Endothelial cell (in vitro differentiated cells): ENCODE results near the gene NETO2. TPM values are rescaled to one million over a fixed set of nuclear protein-coding genes. Genes with fewer than 3 reads are reported as not detected.

Experiments used
- DNase-seq: peaks from one replicate; pipeline ENCODE4 v3.0.0; 2021; ENCODE audit warnings: low spot score
- H3K27ac Mint-ChIP-seq: one replicate; pipeline ENCODE4 v1.8.0; 2021; ENCODE audit warnings: mixed read lengths, inconsistent platforms; ENCODE audit not compliant: unreplicated experiment
- H3K27me3 Mint-ChIP-seq: one replicate; pipeline ENCODE4 v1.8.0; 2021; ENCODE audit warnings: mild to moderate bottlenecking, moderate library complexity, mixed read lengths, inconsistent platforms; ENCODE audit not compliant: unreplicated experiment
- H3K36me3 Mint-ChIP-seq: one replicate; pipeline ENCODE4 v1.8.0; 2021; ENCODE audit warnings: mild to moderate bottlenecking, low read depth, mixed read lengths, inconsistent platforms; ENCODE audit not compliant: unreplicated experiment
- H3K4me1 Mint-ChIP-seq: one replicate; pipeline ENCODE4 v1.8.0; 2021; ENCODE audit warnings: mild to moderate bottlenecking, mixed read lengths, inconsistent platforms; ENCODE audit not compliant: unreplicated experiment
- H3K4me3 Mint-ChIP-seq: one replicate; pipeline ENCODE4 v1.8.0; 2021; ENCODE audit warnings: mild to moderate bottlenecking, mixed read lengths, inconsistent platforms; ENCODE audit not compliant: unreplicated experiment
- H3K9me3 Mint-ChIP-seq: one replicate; pipeline ENCODE4 v1.8.0; 2021; ENCODE audit warnings: mixed read lengths, inconsistent platforms; ENCODE audit not compliant: unreplicated experiment
- CTCF ChIP-seq: fragments of 200-600 bp; sonication (generic); IDR thresholded peaks from one replicate; pipeline ENCODE4 v1.5.0; 2021; ENCODE audit warnings: antibody characterized with exemption; ENCODE audit not compliant: unreplicated experiment
- total RNA-seq: library from RNA; stranded (reverse); fragmentation: NEBNext Ultra II Directional; extraction: Animal tissue kit (Norgen Biotek cat#: 25700); gene quantifications from one replicate; pipeline ENCODE4 v1.2.1, GENCODE V29; 2021; ENCODE audit not compliant: unreplicated experiment

The NETO2 gene
- total RNA-seq, 1 donor from 2014 or later: 20.0 TPM

- H3K4me1 Mint-ChIP-seq: no peaks in the 10 kb centered on the region
- no peak for TF ChIP-seq CTCF
- no peak overlapping the region for H3K27ac Mint-ChIP-seq
- DNase-seq: no peak
- H3K27me3 Mint-ChIP-seq: no peaks in the 10 kb centered on the region
- peaks cover 7% of the 10 kb centered on the region for H3K36me3 Mint-ChIP-seq
- H3K9me3 Mint-ChIP-seq: no peaks in the 10 kb centered on the region
- no peak overlapping the region for H3K4me3 Mint-ChIP-seq
These were observed 77.7 kb downstream of the NETO2 start for GRCh38 chr16:47065766-47066688.

- no peak for TF ChIP-seq CTCF
- Mint-ChIP-seq H3K4me1 (no peaks in the 10 kb centered on the region), H3K27me3 (peaks cover 1% of the 10 kb centered on the region), H3K36me3 (peaks cover 7% of the 10 kb centered on the region), H3K27ac (no peak overlapping the region), H3K4me3 (no peak overlapping the region), H3K9me3 (no peaks in the 10 kb centered on the region)
- no peak for DNase-seq
These were observed 79.0 kb downstream of the NETO2 start for GRCh38 chr16:47064775-47065174.

GRCh38 chr16:47063011-47063724 is 80.6 kb downstream of the NETO2 start:
- TF ChIP-seq CTCF: no peak
- Mint-ChIP-seq H3K36me3 (peaks cover 7% of the 10 kb centered on the region), H3K4me3 (no peak overlapping the region), H3K9me3 (no peaks in the 10 kb centered on the region), H3K27ac (no peak overlapping the region), H3K4me1 (no peaks in the 10 kb centered on the region), H3K27me3 (peaks cover 1% of the 10 kb centered on the region)
- DNase-seq: no peak

- no peak for DNase-seq
- Mint-ChIP-seq H3K9me3 (no peaks in the 10 kb centered on the region), H3K4me1 (no peaks in the 10 kb centered on the region), H3K4me3 (no peak overlapping the region), H3K36me3 (peaks cover 7% of the 10 kb centered on the region), H3K27me3 (peaks cover 1% of the 10 kb centered on the region), H3K27ac (no peak overlapping the region)
- TF ChIP-seq CTCF: no peak
These were observed 82.5 kb downstream of the NETO2 start for GRCh38 chr16:47061204-47061603.

- Mint-ChIP-seq H3K9me3 (no peaks in the 10 kb centered on the region), H3K27ac (no peak overlapping the region), H3K36me3 (peaks cover 7% of the 10 kb centered on the region), H3K4me1 (no peaks in the 10 kb centered on the region), H3K4me3 (no peak overlapping the region), H3K27me3 (peaks cover 1% of the 10 kb centered on the region)
- no peak for DNase-seq
- no peak for TF ChIP-seq CTCF
These were observed 83.1 kb downstream of the NETO2 start for GRCh38 chr16:47060596-47060995.
